ENCODE measurements around the gene CHSY3.

Gene CHSY3

DNA sequence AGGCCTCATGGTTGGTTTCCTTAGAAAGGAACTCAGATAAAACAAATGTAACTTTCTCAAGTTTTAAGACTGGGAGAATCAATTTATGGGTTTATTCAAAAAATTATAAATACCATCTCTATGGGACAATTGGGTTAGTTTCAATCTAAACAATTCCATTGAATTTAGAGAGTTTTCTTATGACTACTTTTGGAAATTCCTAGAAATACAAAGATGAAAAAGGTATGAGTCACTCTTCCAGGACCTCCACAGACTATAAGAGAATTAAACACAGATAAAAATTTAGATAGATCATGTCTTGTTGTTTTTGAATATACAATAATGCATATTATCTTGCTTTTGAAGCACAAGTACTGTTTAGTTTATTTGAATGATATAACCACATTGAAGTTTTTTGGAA is 188.7 kb downstream of the CHSY3 start:
- no peak overlapping the region for H3K27ac ChIP-seq (ENCODE audit: extremely low read depth, low read depth, low read length)
- H3K9me3 ChIP-seq (ENCODE audit: control insufficient read depth, insufficient read depth, low read depth, low read length), result no peaks in the 10 kb centered on the region
- no peak overlapping the region for H3K4me3 ChIP-seq (ENCODE audit: low read depth, low read length)
- H3K4me1 ChIP-seq (ENCODE audit: control insufficient read depth, insufficient read depth, low read length), result peaks cover 3% of the 10 kb centered on the region
- POLR2A ChIA-PET, result interaction anchor here (0.5 kb wide), 1 partner anchor 425 kb away, joined by 3 read pairs; no protein-coding TSS in a partner anchor
- no peaks in the 10 kb centered on the region for H3K36me3 ChIP-seq (ENCODE audit: control insufficient read depth in 2 of 2, insufficient read depth in 1 of 2, low read length in 2 of 2)
- CTCF ChIA-PET, result no interaction called here
- TF ChIP-seq ZBTB20 (tag by site-specific recombination; IDR thresholded peaks at IDR 0.05), result no peak
- TF ChIP-seq ZFP3 (tag by site-specific recombination; IDR thresholded peaks at IDR 0.05; ENCODE audit: low read depth), result no peak
- TF ChIP-seq MEIS1 (CRISPR knock-in tag; IDR thresholded peaks at IDR 0.05; ENCODE audit: borderline replicate concordance), result no peak

DNA sequence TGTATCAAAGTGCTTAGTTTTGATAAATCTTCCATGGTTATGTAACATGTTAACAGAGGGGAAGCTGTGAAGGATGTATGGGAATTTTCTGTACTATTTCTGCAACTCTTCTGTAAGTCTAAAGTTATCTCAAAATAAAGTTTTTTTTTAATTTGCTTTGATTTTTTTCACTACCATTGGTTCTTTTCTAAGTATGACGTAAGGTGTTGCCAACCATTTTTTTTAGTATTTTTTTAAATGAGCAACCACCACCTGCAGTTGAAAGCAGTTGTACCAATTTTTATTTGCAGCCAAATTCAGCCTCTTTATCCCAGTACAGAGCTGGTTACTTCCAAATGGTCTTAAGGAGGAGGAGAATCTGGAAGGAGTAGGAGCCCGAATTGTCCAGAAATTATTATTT is 192.2 kb downstream of the CHSY3 start:
- ChIA-PET CTCF (no interaction called here), POLR2A (no interaction called here)
- Histone ChIP-seq H3K4me1 (ENCODE audit: control insufficient read depth, insufficient read depth, low read length) (no peaks in the 10 kb centered on the region), H3K9me3 (ENCODE audit: control insufficient read depth, insufficient read depth, low read depth, low read length) (no peaks in the 10 kb centered on the region), H3K4me3 (ENCODE audit: low read depth, low read length) (no peak overlapping the region), H3K27ac (ENCODE audit: extremely low read depth, low read depth, low read length) (no peak overlapping the region), H3K36me3 (ENCODE audit: control insufficient read depth in 2 of 2, insufficient read depth in 1 of 2, low read length in 2 of 2) (no peaks in the 10 kb centered on the region)
- TF ChIP-seq, protein P1, sequence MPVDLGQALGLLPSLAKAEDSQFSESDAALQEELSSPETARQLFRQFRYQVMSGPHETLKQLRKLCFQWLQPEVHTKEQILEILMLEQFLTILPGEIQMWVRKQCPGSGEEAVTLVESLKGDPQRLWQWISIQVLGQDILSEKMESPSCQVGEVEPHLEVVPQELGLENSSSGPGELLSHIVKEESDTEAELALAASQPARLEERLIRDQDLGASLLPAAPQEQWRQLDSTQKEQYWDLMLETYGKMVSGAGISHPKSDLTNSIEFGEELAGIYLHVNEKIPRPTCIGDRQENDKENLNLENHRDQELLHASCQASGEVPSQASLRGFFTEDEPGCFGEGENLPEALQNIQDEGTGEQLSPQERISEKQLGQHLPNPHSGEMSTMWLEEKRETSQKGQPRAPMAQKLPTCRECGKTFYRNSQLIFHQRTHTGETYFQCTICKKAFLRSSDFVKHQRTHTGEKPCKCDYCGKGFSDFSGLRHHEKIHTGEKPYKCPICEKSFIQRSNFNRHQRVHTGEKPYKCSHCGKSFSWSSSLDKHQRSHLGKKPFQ (tag by site-specific recombination; IDR thresholded peaks at IDR 0.05), result no peak
- TF ChIP-seq, protein P2, sequence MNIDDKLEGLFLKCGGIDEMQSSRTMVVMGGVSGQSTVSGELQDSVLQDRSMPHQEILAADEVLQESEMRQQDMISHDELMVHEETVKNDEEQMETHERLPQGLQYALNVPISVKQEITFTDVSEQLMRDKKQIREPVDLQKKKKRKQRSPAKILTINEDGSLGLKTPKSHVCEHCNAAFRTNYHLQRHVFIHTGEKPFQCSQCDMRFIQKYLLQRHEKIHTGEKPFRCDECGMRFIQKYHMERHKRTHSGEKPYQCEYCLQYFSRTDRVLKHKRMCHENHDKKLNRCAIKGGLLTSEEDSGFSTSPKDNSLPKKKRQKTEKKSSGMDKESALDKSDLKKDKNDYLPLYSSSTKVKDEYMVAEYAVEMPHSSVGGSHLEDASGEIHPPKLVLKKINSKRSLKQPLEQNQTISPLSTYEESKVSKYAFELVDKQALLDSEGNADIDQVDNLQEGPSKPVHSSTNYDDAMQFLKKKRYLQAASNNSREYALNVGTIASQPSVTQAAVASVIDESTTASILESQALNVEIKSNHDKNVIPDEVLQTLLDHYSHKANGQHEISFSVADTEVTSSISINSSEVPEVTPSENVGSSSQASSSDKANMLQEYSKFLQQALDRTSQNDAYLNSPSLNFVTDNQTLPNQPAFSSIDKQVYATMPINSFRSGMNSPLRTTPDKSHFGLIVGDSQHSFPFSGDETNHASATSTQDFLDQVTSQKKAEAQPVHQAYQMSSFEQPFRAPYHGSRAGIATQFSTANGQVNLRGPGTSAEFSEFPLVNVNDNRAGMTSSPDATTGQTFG (tag by site-specific recombination; IDR thresholded peaks at IDR 0.05; ENCODE audit: borderline replicate concordance), result no peak
- no peak for TF ChIP-seq ZBTB20 (tag by site-specific recombination; IDR thresholded peaks at IDR 0.05)
- no peak for TF ChIP-seq ZNF221 (tag by site-specific recombination; IDR thresholded peaks at IDR 0.05; ENCODE audit: borderline replicate concordance)
- no peak for TF ChIP-seq ZNF248 (tag by site-specific recombination; IDR thresholded peaks at IDR 0.05)
- TF ChIP-seq ZNF350 (tag by site-specific recombination; IDR thresholded peaks at IDR 0.05), result no peak
- no peak for TF ChIP-seq ZNF621 (tag by site-specific recombination; IDR thresholded peaks at IDR 0.05)
- no peak for TF ChIP-seq ZNF623 (tag by site-specific recombination; IDR thresholded peaks at IDR 0.05)
- TF ChIP-seq, protein P3, sequence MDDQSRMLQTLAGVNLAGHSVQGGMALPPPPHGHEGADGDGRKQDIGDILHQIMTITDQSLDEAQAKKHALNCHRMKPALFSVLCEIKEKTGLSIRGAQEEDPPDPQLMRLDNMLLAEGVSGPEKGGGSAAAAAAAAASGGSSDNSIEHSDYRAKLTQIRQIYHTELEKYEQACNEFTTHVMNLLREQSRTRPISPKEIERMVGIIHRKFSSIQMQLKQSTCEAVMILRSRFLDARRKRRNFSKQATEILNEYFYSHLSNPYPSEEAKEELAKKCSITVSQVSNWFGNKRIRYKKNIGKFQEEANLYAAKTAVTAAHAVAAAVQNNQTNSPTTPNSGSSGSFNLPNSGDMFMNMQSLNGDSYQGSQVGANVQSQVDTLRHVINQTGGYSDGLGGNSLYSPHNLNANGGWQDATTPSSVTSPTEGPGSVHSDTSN (CRISPR knock-in tag; IDR thresholded peaks at IDR 0.05), result no peak
- TF ChIP-seq ZFP3 (tag by site-specific recombination; IDR thresholded peaks at IDR 0.05; ENCODE audit: low read depth), result no peak
- TF ChIP-seq ZNF677 (tag by site-specific recombination; IDR thresholded peaks at IDR 0.05), result no peak

DNA sequence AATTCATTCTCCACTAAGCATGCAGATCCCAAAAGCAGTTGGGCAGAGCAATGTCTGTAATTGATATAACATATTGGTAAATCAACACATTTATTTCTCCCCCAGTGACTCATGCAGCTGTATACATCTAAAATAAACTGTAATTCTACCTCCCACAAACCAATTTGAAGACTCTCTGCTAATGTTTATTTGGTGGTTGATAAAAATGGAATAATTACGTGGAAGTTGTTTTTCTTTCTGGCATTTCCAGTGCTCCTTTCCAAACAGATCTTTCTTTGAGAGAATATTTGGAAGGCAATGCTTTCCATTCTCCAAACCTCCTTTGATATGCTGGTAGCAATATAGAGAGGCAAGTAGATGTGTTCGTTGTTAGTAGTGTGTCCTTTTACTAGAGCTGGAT is 194.7 kb downstream of the CHSY3 start:
- Histone ChIP-seq H3K4me3 (ENCODE audit: low read depth, low read length) (no peak overlapping the region), H3K36me3 (ENCODE audit: control insufficient read depth in 2 of 2, insufficient read depth in 1 of 2, low read length in 2 of 2) (no peaks in the 10 kb centered on the region), H3K9me3 (ENCODE audit: control insufficient read depth, insufficient read depth, low read depth, low read length) (no peaks in the 10 kb centered on the region), H3K27ac (ENCODE audit: extremely low read depth, low read depth, low read length) (no peak overlapping the region), H3K4me1 (ENCODE audit: control insufficient read depth, insufficient read depth, low read length) (no peaks in the 10 kb centered on the region)
- ChIA-PET POLR2A (no interaction called here), CTCF (no interaction called here)
- TF ChIP-seq ZNF292 (tag by site-specific recombination; IDR thresholded peaks at IDR 0.05; ENCODE audit: borderline replicate concordance, low read depth), result no peak
- TF ChIP-seq ZNF121 (tag by site-specific recombination; IDR thresholded peaks at IDR 0.05), result no peak
- TF ChIP-seq BCL11A (tag by site-specific recombination; IDR thresholded peaks at IDR 0.05; ENCODE audit: low read depth), result no peak
- no peak for TF ChIP-seq ZNF10 (tag by site-specific recombination; IDR thresholded peaks at IDR 0.05)
- no peak for TF ChIP-seq ZNF2 (tag by site-specific recombination; IDR thresholded peaks at IDR 0.05)
- TF ChIP-seq, protein P4, sequence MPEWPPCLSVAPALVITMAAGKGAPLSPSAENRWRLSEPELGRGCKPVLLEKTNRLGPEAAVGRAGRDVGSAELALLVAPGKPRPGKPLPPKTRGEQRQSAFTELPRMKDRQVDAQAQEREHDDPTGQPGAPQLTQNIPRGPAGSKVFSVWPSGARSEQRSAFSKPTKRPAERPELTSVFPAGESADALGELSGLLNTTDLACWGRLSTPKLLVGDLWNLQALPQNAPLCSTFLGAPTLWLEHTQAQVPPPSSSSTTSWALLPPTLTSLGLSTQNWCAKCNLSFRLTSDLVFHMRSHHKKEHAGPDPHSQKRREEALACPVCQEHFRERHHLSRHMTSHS (tag by site-specific recombination; IDR thresholded peaks at IDR 0.05), result no peak
- TF ChIP-seq ZNF624 (tag by site-specific recombination; IDR thresholded peaks at IDR 0.05), result no peak
- no peak for TF ChIP-seq SP7 (tag by site-specific recombination; IDR thresholded peaks at IDR 0.05)
- TF ChIP-seq, protein P5, sequence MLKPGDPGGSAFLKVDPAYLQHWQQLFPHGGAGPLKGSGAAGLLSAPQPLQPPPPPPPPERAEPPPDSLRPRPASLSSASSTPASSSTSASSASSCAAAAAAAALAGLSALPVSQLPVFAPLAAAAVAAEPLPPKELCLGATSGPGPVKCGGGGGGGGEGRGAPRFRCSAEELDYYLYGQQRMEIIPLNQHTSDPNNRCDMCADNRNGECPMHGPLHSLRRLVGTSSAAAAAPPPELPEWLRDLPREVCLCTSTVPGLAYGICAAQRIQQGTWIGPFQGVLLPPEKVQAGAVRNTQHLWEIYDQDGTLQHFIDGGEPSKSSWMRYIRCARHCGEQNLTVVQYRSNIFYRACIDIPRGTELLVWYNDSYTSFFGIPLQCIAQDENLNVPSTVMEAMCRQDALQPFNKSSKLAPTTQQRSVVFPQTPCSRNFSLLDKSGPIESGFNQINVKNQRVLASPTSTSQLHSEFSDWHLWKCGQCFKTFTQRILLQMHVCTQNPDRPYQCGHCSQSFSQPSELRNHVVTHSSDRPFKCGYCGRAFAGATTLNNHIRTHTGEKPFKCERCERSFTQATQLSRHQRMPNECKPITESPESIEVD (tag by site-specific recombination; IDR thresholded peaks at IDR 0.05), result no peak
- TF ChIP-seq, protein P6, sequence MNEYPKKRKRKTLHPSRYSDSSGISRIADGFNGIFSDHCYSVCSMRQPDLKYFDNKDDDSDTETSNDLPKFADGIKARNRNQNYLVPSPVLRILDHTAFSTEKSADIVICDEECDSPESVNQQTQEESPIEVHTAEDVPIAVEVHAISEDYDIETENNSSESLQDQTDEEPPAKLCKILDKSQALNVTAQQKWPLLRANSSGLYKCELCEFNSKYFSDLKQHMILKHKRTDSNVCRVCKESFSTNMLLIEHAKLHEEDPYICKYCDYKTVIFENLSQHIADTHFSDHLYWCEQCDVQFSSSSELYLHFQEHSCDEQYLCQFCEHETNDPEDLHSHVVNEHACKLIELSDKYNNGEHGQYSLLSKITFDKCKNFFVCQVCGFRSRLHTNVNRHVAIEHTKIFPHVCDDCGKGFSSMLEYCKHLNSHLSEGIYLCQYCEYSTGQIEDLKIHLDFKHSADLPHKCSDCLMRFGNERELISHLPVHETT (tag by site-specific recombination; IDR thresholded peaks at IDR 0.05), result no peak

Measured in HEK293 (cell line).